Left renal pelvis (tissue), 4 donors: ENCODE results near the gene RALGAPA2. TPM values are rescaled to one million over a fixed set of nuclear protein-coding genes. Genes with fewer than 3 reads are reported as not detected.

Experiments
- DNase-seq, 4 donors: peaks; one replicate each; pipeline ENCODE4 v3.0.0-alpha.2; 2013; ENCODE audit warnings: low read depth in 4 of 4, low spot score in 3 of 4
- polyA plus RNA-seq, 4 donors: library from polyadenylated mRNA; unstranded; fragments of 120-200 nt; gene quantifications; one replicate each; pipeline ENCODE4 v1.2.1, GENCODE V29; 2013; ENCODE audit not compliant: insufficient read length in 4 of 4

The RALGAPA2 gene
- polyA plus RNA-seq, 4 donors, result 8.6 to 21.8 (median 19.4) TPM

DNA sequence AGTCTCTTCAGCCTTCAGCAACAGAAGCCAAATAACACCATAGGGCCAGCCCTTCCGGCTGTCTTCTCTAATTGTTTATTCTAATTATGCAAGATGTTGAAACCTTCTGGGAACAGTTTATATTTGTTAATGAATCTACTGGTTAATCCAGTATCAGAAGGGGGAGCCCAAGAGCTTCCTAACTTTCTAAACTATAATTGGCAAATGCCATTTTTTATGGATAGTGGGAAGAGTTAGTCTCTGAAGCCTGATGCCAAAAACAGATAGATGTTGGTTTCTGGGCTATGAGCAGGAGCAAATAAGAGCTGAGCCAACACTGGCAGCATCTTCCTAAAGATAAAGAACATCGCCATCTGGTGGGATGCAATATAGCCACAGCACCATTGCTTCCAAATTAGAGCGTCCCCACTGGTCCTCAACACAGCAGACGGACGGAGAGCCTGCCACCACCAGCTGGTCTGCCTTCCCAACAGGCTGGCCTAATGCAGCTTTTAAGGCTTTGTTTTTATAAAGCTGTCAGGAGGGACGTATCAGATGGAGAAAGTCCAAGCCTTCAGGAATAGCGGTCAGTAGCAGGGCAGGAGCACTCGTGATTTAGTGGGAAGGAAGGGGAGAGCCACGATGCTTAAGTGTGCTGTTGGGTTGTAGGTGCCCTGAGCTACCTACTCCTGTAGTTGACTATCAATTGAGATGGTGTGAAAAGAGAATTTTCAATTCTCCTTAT, 118.8 kb downstream of the RALGAPA2 start:
- peak in 3 of 4 donors; percentile 7 to 33 (median 22) for DNase-seq

DNA sequence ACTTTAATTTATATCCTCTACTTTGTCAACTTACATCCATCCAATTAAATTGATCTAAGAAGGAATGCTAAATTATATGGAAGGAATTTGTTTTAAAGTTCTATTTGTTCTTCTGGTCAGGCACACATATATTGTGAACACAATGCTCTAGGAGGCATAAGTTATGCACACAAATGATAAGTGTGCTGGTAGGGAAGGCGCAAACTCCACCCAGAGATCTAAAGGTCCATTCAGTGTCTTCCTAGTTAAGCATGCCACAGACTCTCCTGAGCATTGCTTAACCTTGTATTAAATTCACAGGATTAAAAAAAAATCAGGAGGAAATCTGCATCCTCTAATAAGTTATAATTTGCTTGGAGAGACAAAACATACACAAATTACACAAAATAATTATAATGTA, 127.3 kb downstream of the RALGAPA2 start:
- no peak for DNase-seq

DNA sequence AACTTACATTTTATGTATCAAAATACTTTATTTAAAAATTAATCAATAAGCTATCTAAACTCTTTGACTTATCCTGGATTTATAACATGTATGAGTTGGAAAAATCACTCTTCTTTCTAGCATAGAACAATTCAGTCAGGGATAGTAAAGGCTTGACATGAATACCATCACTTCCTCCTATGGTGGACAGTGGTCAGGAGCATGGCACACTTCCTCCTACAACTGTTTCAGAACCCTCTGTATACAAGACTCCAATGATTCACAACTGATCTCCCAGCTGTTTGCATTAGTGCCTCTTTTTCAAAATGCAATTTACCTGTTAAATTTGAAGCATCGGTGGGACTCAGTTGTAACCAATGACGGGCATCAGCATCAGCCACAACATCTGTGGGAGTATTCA, 129.7 kb downstream of the RALGAPA2 start:
- no peak for DNase-seq

DNA sequence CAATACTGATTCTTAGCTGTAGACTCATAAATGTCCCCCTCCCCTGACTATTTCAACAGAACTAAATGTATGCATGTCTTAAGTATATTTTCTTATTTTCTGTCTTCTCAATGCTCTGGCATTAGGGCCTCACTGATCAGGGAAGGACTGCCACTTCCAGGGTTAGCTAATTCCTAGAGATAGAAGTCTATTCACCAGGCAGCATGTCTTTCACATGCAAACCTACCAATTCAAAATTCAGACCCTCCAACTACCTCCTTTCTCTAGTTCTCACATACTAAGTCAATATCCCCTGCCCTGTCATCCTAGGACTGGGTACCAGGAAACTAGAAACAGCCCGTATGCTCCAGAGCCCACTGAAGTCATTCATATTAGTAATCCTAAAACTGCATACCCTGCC, 132.3 kb downstream of the RALGAPA2 start:
- no peak for DNase-seq

DNA sequence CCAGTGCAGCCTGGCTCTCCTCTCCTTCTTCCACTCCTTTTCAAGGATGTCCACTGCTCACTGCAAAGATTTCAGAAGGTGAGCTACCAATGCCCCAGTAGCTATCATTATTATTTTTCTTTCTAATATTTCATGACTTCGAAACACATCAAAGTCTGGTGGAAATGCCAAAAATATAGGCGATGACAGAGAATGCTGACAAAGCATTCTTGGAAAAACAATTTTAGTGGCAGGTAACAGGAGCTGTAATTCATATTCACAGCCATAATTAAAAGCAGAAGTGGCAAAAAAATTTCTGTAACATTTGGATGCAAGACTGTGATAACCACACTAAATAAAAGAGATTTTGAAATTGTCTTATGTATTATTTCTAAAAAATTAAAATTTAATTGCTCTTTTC, 133.6 kb downstream of the RALGAPA2 start:
- no peak for DNase-seq

DNA sequence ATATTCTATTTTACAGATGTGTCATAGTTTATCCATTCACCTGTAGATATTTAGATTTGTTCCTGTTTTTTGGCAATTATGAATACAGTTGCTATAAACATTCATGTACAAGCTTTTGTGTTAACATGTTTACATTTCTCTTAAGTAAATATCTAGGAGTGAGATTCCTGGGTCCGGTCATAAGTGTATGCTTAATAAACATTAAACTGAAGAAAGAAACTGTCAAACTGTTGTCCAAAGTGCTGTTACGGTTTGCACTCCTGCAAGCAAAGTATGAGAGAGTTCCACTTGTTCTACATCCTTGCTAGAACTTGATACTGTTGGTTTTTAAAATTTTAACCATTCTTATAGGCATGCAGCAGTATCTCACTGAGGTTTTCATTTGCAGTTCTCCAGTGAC, 138.6 kb downstream of the RALGAPA2 start:
- no peak for DNase-seq

DNA sequence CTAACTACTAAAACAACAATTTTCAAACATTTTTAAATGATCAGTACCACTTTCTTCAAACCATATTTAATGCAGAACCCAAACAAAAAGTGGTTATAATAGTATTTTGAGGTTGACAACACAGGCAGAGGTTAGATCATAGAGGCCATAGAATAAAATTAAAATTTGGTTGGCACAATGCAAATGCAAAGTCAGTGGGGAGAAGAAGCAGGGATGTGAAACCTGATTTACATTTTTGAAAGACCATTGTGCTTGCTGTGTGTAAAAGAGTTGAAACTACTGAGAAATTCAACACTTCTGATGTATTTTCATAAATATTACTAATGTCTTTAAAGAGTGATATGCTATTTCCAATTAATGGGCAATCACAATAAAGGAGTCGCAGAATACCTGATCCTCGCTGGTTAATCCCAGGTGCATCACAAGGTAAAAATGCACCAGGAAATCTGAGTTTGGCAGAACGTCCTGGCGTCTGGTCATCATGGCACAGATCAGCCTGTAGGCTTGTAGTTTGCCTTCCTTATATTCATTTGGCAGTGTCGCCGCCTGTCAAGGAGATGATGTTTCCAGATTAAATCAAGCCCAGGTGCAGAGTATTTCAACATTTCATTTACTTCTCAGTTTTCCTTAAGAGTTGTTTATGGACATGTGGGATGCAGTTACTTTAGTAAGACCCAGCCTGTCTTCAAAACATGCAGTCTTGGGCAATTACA, 141.2 kb downstream of the RALGAPA2 start:
- no peak for DNase-seq

DNA sequence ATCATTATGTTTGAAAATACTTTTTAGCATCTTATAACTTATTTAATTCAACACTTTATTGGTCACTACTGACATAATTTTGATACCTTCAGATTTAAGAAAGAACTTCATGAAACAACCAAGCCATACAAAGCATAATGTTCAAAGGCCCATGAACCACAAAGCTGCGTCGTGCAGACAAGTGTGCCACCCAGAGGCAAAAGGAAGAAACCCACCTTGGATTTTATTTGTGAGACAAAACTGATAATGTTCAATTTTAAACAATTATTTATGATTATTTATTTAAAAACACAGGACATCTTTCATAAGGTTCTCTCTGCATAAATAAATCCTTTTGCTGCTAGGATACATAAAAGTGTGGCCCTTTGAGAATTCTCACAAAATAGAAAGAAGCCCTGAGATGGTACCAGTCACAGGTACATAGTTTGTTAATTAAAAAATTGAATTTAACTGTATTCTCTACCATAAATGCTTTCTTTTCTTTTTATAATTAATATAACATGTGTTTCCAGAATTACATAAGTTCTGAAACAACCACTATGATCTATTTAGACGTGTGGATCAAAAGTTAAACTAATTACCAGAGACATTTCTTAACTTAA, 143.7 kb downstream of the RALGAPA2 start:
- DNase-seq, result no peak

DNA sequence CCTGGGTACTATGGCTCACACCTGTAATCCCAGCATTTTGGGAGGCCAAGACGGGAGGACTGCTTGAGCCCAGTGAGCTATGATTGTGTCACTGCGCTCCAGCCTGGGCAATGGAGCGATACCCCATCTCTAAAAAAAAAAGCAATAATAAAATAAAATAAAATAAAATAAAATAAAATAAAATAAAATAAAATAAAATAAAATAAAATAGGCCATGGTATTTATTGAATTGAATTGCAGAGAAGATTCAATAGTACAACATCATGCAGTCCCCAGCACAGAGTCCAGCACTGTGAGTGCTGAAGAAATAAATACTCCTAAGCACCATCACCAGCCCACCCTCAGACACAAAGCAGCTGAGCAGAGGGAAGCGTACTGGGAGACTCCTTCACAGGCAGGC, 144.7 kb downstream of the RALGAPA2 start:
- no peak for DNase-seq

DNA sequence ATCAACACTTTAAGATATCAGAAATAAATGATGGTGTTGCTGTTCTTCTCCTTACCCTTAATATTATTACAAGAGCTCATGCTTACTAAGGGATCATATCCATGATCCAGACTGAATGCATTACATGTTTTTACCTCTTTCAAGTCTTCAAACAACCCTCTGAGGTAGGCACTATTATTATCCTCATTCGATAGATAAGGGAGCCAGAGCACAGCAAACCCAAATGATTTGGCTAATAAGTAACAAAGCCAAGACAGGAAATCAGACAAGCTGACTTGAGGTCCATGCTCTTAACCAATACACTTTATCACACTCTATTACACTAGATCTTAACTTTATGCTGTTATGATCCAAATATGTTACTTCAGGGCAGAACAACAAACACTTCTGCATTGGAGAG, 145.9 kb downstream of the RALGAPA2 start:
- DNase-seq, result no peak

DNA sequence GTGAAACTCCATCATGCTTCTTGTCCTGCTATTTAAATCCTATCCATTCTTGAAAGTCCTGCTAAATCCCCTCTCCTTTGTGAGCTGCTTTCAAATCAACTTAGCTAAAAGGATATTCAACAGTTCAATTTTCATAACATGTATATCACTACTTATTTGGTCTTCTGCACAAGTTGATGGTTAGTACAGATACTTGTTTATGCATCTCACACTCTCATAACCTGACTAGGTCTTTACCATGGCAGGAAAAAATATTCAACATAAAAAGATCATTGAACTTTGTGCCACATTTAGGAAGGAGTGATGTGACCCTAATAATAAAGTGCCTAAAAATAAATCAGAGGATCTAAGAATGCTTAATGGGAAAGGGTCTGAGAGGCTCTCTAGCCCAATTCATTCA, 148.2 kb downstream of the RALGAPA2 start:
- DNase-seq, result no peak

DNA sequence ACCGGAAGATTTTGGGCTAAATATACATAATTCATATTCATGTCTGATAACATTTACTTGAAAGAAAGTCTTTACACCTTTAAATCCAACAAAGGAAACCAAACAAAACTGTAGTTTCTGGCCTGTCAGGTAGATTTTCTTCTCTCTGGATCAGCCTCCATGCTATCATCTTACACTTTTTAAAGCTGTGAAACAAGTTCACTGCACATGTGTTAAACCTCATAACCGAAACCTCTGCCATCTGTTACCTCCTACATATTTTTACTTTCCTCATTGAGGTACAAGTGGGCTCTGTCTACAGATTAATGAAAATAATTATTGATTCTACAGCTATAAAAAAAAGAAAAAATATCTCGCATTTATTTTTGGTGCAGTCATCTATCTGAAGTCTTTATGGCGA, 149.9 kb downstream of the RALGAPA2 start:
- no peak for DNase-seq

DNA sequence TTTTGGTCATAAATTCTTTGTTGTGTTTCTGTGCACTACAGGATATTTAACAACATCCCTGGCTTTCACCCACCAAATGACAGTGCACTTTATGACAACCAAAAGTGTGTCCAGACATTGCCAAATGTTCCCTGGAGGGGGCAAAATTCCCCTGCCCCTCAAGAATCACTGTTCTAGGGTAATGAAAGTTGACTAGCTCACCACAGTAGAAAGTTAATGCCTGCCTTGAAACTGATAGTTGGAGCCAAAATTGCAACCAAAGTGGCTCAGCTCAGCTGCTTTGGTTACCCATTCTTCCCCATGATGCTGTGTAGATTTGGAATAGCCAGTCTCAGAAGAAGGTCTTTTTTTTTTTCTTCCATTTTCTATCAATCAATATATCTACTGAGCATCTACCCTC, 150.6 kb downstream of the RALGAPA2 start:
- DNase-seq, result no peak

DNA sequence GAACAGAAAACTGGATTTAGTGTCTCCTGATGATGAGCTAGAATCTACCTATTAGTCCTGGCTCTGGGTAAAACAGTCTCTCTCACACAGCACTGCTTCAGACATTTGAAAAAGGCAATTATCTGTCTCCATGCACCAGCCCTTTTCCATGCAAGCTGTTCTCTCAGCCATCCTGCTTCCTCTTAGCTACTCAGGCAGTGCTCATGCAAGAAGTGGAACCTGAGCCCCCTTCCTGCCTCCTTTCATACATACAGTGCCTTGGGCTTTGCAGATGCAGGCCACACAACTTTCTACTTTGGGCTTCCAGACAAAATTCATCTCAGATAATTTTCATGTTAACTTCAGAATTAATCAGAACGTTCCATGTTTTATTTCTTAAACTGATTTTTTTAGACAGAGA, 151.3 kb downstream of the RALGAPA2 start:
- no peak for DNase-seq

DNA sequence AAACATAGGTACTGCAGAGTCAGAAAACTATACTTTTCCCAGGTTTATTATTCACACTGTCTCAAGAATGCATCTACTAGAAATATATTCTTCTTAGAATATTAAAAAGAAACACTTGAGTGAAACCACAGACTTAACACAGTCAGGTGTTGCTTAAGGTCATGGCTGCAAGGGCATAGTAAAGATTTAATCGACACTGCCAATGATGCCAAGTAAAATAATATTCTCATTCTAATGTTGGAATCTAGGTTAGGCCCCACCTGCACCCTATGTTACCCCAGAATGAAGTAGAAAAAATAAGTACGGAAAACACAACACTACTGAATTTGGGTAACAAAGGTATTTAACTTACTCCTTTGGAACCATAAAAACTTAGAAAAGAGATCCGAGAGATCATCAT, 155.0 kb downstream of the RALGAPA2 start:
- no peak for DNase-seq

DNA sequence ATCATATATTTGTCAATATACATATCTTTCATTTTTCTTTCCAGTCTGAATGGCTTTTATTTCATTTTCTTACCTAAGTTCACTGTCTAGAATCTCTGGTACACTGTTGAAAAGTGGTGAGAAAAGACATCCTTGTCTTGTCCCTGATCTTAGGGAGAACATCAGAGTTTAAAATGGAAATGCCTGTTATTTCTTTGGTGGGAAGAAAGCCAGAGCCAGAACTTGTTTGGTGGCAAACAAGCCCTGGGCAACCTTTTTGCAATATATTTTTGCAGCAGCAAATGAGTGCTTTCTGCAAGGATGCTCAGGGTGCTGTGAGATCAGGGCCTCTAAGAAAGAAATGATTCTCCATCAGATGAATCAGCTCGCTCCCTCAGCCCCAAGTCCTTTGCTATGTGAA, 156.6 kb downstream of the RALGAPA2 start:
- no peak for DNase-seq

DNA sequence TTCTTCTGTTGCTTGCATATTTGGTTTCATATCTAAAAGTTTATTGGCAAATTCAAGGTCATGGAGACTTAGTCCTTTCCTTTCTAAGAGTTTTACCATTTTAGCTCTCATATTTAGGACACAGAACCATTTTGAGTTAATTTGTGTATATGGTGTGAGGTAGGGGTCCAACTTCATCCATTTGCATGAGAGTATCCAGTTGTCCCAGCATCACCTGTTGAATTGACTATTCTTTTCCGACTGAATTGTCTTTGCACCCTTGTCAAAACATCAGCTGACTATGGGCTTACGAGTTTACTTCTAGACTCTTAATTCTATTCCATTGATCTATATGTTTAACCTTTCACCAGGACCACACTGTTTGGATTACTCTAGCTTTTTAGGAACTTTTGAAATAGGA, 157.5 kb downstream of the RALGAPA2 start:
- DNase-seq, result no peak

DNA sequence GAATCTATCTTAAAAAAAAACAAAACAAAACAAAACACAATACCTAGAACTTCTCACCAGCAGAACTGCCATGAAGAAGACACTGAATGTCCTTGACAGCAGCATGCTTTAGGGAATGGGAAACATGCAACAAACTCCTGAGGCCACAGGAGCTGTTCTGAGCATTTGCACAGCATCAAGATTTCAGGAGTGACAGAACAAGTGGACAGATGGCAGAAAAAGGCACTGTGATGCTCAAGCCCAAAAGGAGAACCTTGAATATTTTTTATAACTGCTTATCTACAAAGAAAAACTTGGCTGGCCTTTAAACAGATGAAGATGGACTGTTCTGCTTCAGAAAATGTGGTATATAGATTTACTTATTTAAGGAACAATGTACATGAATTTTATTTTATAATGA, 158.9 kb downstream of the RALGAPA2 start:
- DNase-seq, result no peak

DNA sequence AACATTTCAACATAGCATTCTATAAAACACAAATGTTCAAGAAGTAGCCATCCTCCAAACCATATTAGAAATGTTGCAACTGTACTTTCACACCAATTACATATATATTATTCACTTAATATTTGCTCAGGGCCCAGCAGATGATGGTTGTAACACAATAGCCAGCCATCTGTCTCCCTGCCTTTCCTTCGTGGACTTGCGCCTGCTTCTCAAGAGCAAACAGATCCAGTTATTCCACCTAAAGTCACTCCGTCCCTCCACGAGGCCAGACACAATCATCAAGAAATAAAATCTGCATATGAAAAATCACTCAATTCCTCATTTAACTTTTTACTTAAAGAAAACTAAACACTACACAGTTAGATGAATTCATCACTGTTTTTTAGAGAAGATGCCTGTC, 160.4 kb downstream of the RALGAPA2 start:
- no peak for DNase-seq

DNA sequence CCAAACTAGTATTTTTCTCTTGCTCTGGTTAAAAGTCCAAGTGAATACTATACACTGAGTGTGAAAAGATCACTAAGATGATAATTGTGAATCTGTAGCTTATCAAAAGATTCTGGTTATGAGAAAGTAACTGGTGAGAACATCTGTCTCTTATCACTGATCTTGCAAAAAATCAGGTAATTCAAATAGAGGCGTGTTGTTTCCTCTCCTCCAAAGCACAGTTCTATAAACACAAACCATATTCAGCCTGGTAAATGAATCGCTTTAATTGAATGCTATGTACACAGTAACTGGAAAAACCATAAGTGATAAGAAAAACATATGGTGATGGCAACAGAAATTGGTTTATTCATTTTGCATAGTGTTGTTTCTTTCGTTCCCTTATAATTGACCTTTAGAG, 161.0 kb downstream of the RALGAPA2 start:
- DNase-seq, result no peak

DNA sequence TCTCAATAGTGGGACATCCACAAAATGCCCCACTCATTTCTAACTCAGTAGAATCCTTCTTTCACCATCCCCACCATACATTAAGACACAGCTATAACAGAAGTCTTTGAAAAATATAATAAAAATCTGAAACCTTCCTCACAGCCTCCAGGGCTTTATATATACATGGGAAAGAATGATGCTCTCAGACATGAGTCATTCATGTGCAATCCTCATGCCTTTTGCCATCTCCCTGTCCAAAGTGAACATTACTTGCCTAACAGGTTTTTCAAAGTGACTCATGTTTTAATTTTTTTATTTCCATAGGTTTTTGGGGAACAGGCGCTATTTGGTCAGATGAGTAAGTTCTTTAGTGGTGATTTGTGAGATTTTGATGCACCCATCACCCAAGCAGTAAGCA, 162.7 kb downstream of the RALGAPA2 start:
- DNase-seq, result no peak

DNA sequence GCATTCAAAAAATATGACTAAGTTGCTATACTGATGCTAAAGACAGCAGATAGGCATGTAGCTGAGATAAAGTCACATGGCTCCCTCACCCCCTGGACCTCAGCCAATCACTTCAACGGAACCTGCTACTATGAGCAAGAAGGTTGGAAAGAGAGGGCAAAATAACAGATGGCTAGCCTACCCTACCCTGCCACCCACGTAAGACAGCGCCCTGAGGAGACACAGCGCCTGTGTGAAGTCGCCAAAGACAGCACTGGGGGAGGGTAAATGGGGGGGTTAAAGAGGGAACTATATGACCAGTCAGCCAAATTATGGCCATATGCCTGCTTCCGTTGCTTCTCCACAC, 163.2 kb downstream of the RALGAPA2 start:
- DNase-seq, result no peak
